ENCODE measurements around the gene CD300A. TPM values are rescaled to one million over a fixed set of nuclear protein-coding genes. Genes with fewer than 3 reads are reported as not detected.

The CD300A gene
- total and polyA plus RNA-seq, 3 donors from 2014 or later, result 2.0 to 3.7 (median 2.4) TPM

GRCh38 chr17:74512036-74512435, 45.6 kb downstream of the CD300A start:
- intact Hi-C loops (cut with DNase I; ENCODE audit: low total_unique reads), result no loop called here
- Histone ChIP-seq H3K4me3 (no peak overlapping the region), H3K9me3 (no peaks in the 10 kb centered on the region), H3K27me3 (no peaks in the 10 kb centered on the region), H3K36me3 (ENCODE audit: low read depth, missing control alignments) (no peaks in the 10 kb centered on the region), H3K27ac (no peak overlapping the region), H3K4me1 (no peaks in the 10 kb centered on the region)
- TF ChIP-seq, protein P1, sequence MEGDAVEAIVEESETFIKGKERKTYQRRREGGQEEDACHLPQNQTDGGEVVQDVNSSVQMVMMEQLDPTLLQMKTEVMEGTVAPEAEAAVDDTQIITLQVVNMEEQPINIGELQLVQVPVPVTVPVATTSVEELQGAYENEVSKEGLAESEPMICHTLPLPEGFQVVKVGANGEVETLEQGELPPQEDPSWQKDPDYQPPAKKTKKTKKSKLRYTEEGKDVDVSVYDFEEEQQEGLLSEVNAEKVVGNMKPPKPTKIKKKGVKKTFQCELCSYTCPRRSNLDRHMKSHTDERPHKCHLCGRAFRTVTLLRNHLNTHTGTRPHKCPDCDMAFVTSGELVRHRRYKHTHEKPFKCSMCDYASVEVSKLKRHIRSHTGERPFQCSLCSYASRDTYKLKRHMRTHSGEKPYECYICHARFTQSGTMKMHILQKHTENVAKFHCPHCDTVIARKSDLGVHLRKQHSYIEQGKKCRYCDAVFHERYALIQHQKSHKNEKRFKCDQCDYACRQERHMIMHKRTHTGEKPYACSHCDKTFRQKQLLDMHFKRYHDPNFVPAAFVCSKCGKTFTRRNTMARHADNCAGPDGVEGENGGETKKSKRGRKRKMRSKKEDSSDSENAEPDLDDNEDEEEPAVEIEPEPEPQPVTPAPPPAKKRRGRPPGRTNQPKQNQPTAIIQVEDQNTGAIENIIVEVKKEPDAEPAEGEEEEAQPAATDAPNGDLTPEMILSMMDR (IDR thresholded peaks at IDR 0.05), result no peak
- no peak for TF ChIP-seq POLR2A (IDR thresholded peaks at IDR 0.05)
- whole genome bisulfite sequencing, 2 donors, result 78 to 83% methylated on average over 2 of the region's 2 CpGs
- DNase-seq, result no peak

DNA sequence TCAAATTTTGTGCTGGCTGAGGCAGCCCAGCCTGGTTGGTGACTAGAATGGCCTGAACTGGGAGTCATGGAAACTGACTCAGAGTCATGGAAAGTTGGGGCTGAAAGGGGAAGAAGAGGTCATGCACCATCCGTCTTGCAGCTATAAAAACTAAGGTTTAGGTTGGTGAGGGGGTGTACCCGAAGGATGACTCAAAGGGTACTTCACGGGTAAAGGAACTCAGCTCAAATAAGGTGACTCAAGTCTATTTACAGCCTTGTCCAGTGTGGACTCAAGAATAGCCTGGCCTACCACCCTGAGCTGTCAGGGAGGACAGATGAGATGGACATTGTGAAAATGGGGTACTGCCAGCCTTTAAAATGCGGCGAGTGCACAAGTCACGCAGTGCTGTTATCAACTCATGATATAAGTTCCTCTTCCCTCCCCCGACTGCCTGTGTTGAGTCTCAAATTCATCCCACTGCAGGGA, 46.2 kb downstream of the CD300A start:
- Histone ChIP-seq H3K9me3 (no peaks in the 10 kb centered on the region), H3K27ac (no peak overlapping the region), H3K4me3 (no peak overlapping the region), H3K27me3 (no peaks in the 10 kb centered on the region), H3K4me1 (no peaks in the 10 kb centered on the region), H3K36me3 (ENCODE audit: low read depth, missing control alignments) (no peaks in the 10 kb centered on the region)
- intact Hi-C loops (cut with DNase I; ENCODE audit: low total_unique reads), result no loop called here
- TF ChIP-seq, protein P1 (IDR thresholded peaks at IDR 0.05), result no peak
- TF ChIP-seq POLR2A (IDR thresholded peaks at IDR 0.05), result no peak
- no peak for DNase-seq
- WGBS, 2 donors, result 58 to 63% methylated on average over 7 of the region's 7 CpGs

- intact Hi-C loops (cut with DNase I; ENCODE audit: low total_unique reads), result no loop called here
- DNase-seq, result peak; percentile 62
Observed at GRCh38 chr17:74513987-74514631, 47.7 kb downstream of the CD300A start.

GRCh38 chr17:74514632-74515334, 48.3 kb downstream of the CD300A start:
- intact Hi-C loops (cut with DNase I; ENCODE audit: low total_unique reads), result no loop called here
- 87 to 92% methylated on average over 10 of the region's 10 CpGs for WGBS, 2 donors
- H3K27ac ChIP-seq, result no peak overlapping the region
- H3K36me3 ChIP-seq (ENCODE audit: low read depth, missing control alignments), result no peaks in the 10 kb centered on the region
- DNase-seq, result peak; percentile 59
- H3K9me3 ChIP-seq, result no peaks in the 10 kb centered on the region
- TF ChIP-seq, protein P1 (IDR thresholded peaks at IDR 0.05), result no peak
- TF ChIP-seq POLR2A (IDR thresholded peaks at IDR 0.05), result no peak
- H3K4me1 ChIP-seq, result no peaks in the 10 kb centered on the region
- H3K4me3 ChIP-seq, result no peak overlapping the region
- no peaks in the 10 kb centered on the region for H3K27me3 ChIP-seq

More at GRCh38 chr17:74513987-74514631, 47.7 kb downstream of the CD300A start:
- Histone ChIP-seq H3K9me3 (no peaks in the 10 kb centered on the region), H3K4me3 (no peak overlapping the region), H3K36me3 (ENCODE audit: low read depth, missing control alignments) (no peaks in the 10 kb centered on the region), H3K4me1 (no peaks in the 10 kb centered on the region), H3K27ac (no peak overlapping the region), H3K27me3 (no peaks in the 10 kb centered on the region)
- TF ChIP-seq POLR2A (IDR thresholded peaks at IDR 0.05), result no peak
- TF ChIP-seq, protein P1 (IDR thresholded peaks at IDR 0.05), result no peak
- WGBS, 2 donors, result 45 to 91% methylated on average over 3 of the region's 3 CpGs
